WI38 (cell line): ENCODE data around the gene SLIT1.

Experiments used
- H3K4me3 ChIP-seq: 2 replicates; pipeline ENCODE4 v1.5.1; 2011; ENCODE audit warnings: low read depth, mild to moderate bottlenecking, control low read depth, low read length
- CTCF ChIP-seq: IDR thresholded peaks from 2 replicates; pipeline ENCODE4 v1.5.1; 2012; ENCODE audit warnings: low read depth, mild to moderate bottlenecking, control low read depth, low read length

SLIT1 gene

DNA sequence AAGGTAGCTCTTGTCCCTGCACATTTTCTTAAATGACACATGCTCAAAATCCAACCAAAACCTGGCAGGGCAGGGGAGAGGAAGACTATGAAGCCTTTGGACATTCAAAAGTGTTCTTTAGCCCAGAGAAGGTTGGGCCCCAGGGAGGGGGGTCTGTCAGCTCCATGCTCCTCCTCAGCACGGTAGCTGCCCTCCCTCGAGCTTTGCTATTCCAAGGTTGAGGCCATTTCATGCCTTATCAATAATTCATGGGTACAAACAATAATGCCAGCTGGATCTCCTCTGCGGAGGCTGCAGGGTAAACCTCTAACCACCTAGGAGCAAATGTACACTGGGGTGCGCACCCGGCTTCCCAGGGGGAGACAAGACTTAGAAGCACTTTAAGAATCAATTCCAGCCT lies 61.5 kb downstream of the SLIT1 start:
- TF ChIP-seq CTCF: no peak

GRCh38 chr10:97123765-97124164 lies 62.0 kb downstream of the SLIT1 start:
- H3K4me3 ChIP-seq: no peak overlapping the region
- no peak for TF ChIP-seq CTCF

More for the DNA sequence above, 61.5 kb downstream of the SLIT1 start:
- H3K4me3 ChIP-seq: no peak overlapping the region

GRCh38 chr10:97121041-97121440 lies 64.7 kb downstream of the SLIT1 start:
- no peak for TF ChIP-seq CTCF
- no peak overlapping the region for H3K4me3 ChIP-seq

- H3K4me3 ChIP-seq: no peak overlapping the region
- TF ChIP-seq CTCF: no peak
These were observed 65.4 kb downstream of the SLIT1 start for GRCh38 chr10:97120370-97120769.

- no peak for TF ChIP-seq CTCF
- H3K4me3 ChIP-seq: no peak overlapping the region
These were observed 66.6 kb downstream of the SLIT1 start for GRCh38 chr10:97119058-97119745.

DNA sequence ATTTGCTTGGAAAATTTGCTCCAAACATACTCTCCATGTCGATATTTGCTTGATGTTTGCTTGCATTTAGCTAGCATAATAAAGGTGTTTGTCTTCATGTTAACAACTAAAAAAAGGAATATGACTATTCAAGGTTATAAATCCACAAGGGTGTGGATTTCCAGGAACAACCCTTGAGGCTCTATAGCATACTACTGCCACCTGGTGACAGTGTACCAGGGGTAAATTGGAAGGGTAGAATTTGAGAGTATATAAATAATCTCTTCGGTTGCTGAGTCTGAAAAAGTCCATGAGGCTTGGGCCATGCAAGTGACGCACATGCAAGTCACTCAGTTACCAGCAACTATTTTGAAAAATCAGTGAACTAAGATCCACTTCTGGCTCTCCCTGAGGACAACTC lies 68.4 kb downstream of the SLIT1 start:
- no peak overlapping the region for H3K4me3 ChIP-seq
- TF ChIP-seq CTCF: no peak

DNA sequence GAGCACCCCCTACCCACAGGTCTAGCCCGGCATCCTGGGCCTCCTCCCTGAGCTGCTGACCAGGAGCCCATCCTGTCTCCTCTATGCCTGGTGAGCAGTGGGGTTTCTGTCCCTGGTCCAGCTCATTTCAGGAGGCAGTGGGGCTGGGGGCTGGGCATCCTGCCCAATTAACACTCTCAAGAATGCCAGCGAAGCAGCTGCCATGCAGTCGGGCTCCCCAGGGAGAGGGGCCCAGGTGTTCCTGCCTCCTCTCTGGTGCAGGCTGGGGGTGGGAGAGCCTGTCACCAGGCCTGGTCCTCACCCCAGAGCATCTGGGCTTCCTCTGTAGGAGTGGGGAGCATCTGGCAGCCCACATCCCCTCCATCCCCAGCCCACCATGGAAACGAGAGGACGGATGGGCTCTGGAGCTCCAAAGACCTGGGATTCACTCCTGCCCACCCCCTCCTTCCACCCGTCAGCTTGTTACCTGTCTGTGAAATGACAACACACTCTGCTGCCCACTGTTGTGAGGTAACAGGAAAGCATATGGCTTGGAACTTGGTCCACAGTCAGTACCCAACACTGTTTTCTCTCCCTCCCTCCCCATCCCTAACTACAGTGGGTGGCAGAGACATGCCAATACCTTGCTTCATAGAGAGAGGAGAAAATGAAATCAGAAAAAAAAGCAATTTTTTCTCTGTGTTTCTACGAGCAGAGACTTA lies 69.1 kb downstream of the SLIT1 start:
- no peak for TF ChIP-seq CTCF

More for the DNA sequence above, 69.1 kb downstream of the SLIT1 start:
- no peak overlapping the region for H3K4me3 ChIP-seq
